SK-N-MC (cell line): ENCODE measurements around the gene INHBC.
"Not testable (repeated sequence)": the region's sequence is repeated elsewhere in the genome, so short reads cannot be mapped to it uniquely, and the experiment has no call there.

Source experiments
- EZH2 ChIP-seq: fragments of 200-600 bp; sonication (generic); IDR thresholded peaks from one replicate; pipeline ENCODE4 v1.6.1; 2017; ENCODE audit warnings: antibody characterized with exemption
- FOXP2 ChIP-seq: optimal IDR thresholded peaks from 2 replicates; pipeline ENCODE3; 2011; ENCODE audit warnings: mild to moderate bottlenecking, moderate library complexity; ENCODE audit not compliant: insufficient read depth; ENCODE audit errors: extremely low read length, control extremely low read depth
- POLR2AphosphoS5 ChIP-seq: IDR thresholded peaks from 2 replicates; pipeline ENCODE4 v1.6.1; 2012; ENCODE audit warnings: mild to moderate bottlenecking, low read depth, low read length, borderline replicate concordance

- not testable (repeated sequence) for TF ChIP-seq EZH2, POLR2AphosphoS5, FOXP2
Observed at GRCh38 chr12:57495051-57495701, 60.6 kb downstream of the INHBC start.
